GM21723 (cell line): Measurements from ENCODE around the gene CBFA2T2.
"Not testable (repeated sequence)": the region's sequence is repeated elsewhere in the genome, so short reads cannot be mapped to it uniquely, and the experiment has no call there.

Source experiments
- ATAC-seq: cut with Tn5 transposase; IDR thresholded peaks from one replicate; pipeline ENCODE4 v1.9.1; 2021; ENCODE audit warnings: mild to moderate bottlenecking, moderate library complexity; ENCODE audit not compliant: unreplicated experiment

Gene CBFA2T2

GRCh38 chr20:33689973-33690372 lies 200.1 kb downstream of the CBFA2T2 start:
- ATAC-seq: no peak

GRCh38 chr20:33693289-33693688 lies 203.4 kb downstream of the CBFA2T2 start:
- ATAC-seq: no peak

- no peak for ATAC-seq
Measured at GRCh38 chr20:33693741-33694638, 204.1 kb downstream of the CBFA2T2 start.

- no peak for ATAC-seq
Measured at GRCh38 chr20:33694639-33695012, 204.7 kb downstream of the CBFA2T2 start.

- no peak for ATAC-seq
Measured at GRCh38 chr20:33696448-33696847, 206.6 kb downstream of the CBFA2T2 start.

GRCh38 chr20:33697129-33697528 lies 207.2 kb downstream of the CBFA2T2 start:
- no peak for ATAC-seq

GRCh38 chr20:33698966-33699365 lies 209.1 kb downstream of the CBFA2T2 start:
- not testable (repeated sequence) for ATAC-seq
